Nephron (organoid): ENCODE measurements around the gene DNAH14.
"Not testable (repeated sequence)": the region's sequence is repeated elsewhere in the genome, so short reads cannot be mapped to it uniquely, and the experiment has no call there.

Experiments
- H3K27ac Mint-ChIP-seq, 3 experiments: 2 replicates each; pipeline ENCODE4 v1.8.0; 2020; ENCODE audit warnings: mixed read lengths in 3 of 3, mild to moderate bottlenecking in 2 of 3, moderate library complexity in 1 of 3
- H3K27me3 Mint-ChIP-seq: 2 replicates; pipeline ENCODE4 v1.8.0; 2021; ENCODE audit warnings: low read depth, mild to moderate bottlenecking, moderate library complexity, mixed read lengths
- H3K36me3 Mint-ChIP-seq: 2 replicates; pipeline ENCODE4 v1.8.0; 2020; ENCODE audit warnings: low read depth, mixed read lengths
- H3K4me1 Mint-ChIP-seq: 2 replicates; pipeline ENCODE4 v1.8.0; 2020; ENCODE audit warnings: mixed read lengths
- H3K4me3 Mint-ChIP-seq, 3 experiments: 2 replicates each; pipeline ENCODE4 v1.8.0; 2020; ENCODE audit warnings: mild to moderate bottlenecking in 3 of 3, mixed read lengths in 3 of 3, moderate library complexity in 2 of 3
- H3K9me3 Mint-ChIP-seq: 2 replicates; pipeline ENCODE4 v1.8.0; 2020; ENCODE audit warnings: mixed read lengths
- CTCF ChIP-seq, 3 experiments: fragments of 200-600 bp; sonication (generic); IDR thresholded peaks; one replicate each; pipeline ENCODE4 v1.5.0; 2021; ENCODE audit warnings: antibody characterized with exemption in 3 of 3; ENCODE audit not compliant: unreplicated experiment in 3 of 3

The DNAH14 gene

GRCh38 chr1:224928906-224929305, 569 bp upstream of the DNAH14 start:
- Mint-ChIP-seq H3K36me3 (peaks cover 28% of the 10 kb centered on the region), H3K4me3 (peak overlapping the region; percentile 86 to 90 (median 88)), H3K27ac (peak overlapping the region; percentile 53 to 89 (median 81))

GRCh38 chr1:224931605-224932004, 2.1 kb downstream of the DNAH14 start:
- Mint-ChIP-seq H3K27me3 (no peaks in the 10 kb centered on the region), H3K9me3 (peaks cover 54% of the 10 kb centered on the region), H3K27ac (no peak overlapping the region), H3K4me1 (no peaks in the 10 kb centered on the region), H3K4me3 (peak overlapping the region in 2 of 3 experiments; percentile 20 to 53), H3K36me3 (peaks cover 51% of the 10 kb centered on the region)
- no peak for TF ChIP-seq CTCF (IDR thresholded peaks at IDR 0.05; ENCODE audit: unreplicated experiment in 3 of 3)

More at GRCh38 chr1:224928906-224929305, 569 bp upstream of the DNAH14 start:
- no peaks in the 10 kb centered on the region for H3K27me3 Mint-ChIP-seq
- H3K4me1 Mint-ChIP-seq = no peaks in the 10 kb centered on the region
- peaks cover 29% of the 10 kb centered on the region for H3K9me3 Mint-ChIP-seq
- no peak for TF ChIP-seq CTCF (IDR thresholded peaks at IDR 0.05; ENCODE audit: unreplicated experiment in 3 of 3)

- H3K27me3 Mint-ChIP-seq = no peaks in the 10 kb centered on the region
- H3K9me3 Mint-ChIP-seq = peaks cover 63% of the 10 kb centered on the region
- H3K4me3 Mint-ChIP-seq = peak overlapping the region in 1 of 3 experiments; percentile 43
- TF ChIP-seq CTCF (IDR thresholded peaks at IDR 0.05; ENCODE audit: unreplicated experiment in 3 of 3) = no peak
- no peak overlapping the region for H3K27ac Mint-ChIP-seq
- H3K4me1 Mint-ChIP-seq = no peaks in the 10 kb centered on the region
- H3K36me3 Mint-ChIP-seq = peaks cover 61% of the 10 kb centered on the region
Observed at GRCh38 chr1:224932607-224933249, 3.3 kb downstream of the DNAH14 start.

GRCh38 chr1:224933584-224933983, 4.1 kb downstream of the DNAH14 start:
- Mint-ChIP-seq H3K27me3 (no peaks in the 10 kb centered on the region), H3K9me3 (peaks cover 70% of the 10 kb centered on the region), H3K27ac (no peak overlapping the region), H3K4me1 (no peaks in the 10 kb centered on the region), H3K4me3 (no peak overlapping the region), H3K36me3 (peaks cover 67% of the 10 kb centered on the region)
- TF ChIP-seq CTCF (IDR thresholded peaks at IDR 0.05; ENCODE audit: unreplicated experiment in 3 of 3) = no peak

GRCh38 chr1:224938652-224939051, 9.2 kb downstream of the DNAH14 start:
- H3K4me1 Mint-ChIP-seq = no peaks in the 10 kb centered on the region
- no peak overlapping the region for H3K27ac Mint-ChIP-seq
- no peak for TF ChIP-seq CTCF (IDR thresholded peaks at IDR 0.05; ENCODE audit: unreplicated experiment in 3 of 3)
- peaks cover 64% of the 10 kb centered on the region for H3K36me3 Mint-ChIP-seq
- H3K4me3 Mint-ChIP-seq = no peak overlapping the region
- no peaks in the 10 kb centered on the region for H3K27me3 Mint-ChIP-seq
- peaks cover 72% of the 10 kb centered on the region for H3K9me3 Mint-ChIP-seq

- no peak overlapping the region for H3K27ac Mint-ChIP-seq
- no peak for TF ChIP-seq CTCF (IDR thresholded peaks at IDR 0.05; ENCODE audit: unreplicated experiment in 3 of 3)
- peaks cover 71% of the 10 kb centered on the region for H3K9me3 Mint-ChIP-seq
- H3K27me3 Mint-ChIP-seq = no peaks in the 10 kb centered on the region
- no peaks in the 10 kb centered on the region for H3K4me1 Mint-ChIP-seq
- H3K36me3 Mint-ChIP-seq = peaks cover 55% of the 10 kb centered on the region
- H3K4me3 Mint-ChIP-seq = no peak overlapping the region
Observed at GRCh38 chr1:224939844-224940425, 10.5 kb downstream of the DNAH14 start.

GRCh38 chr1:224940735-224941134, 11.3 kb downstream of the DNAH14 start:
- H3K9me3 Mint-ChIP-seq = peaks cover 71% of the 10 kb centered on the region
- not testable (repeated sequence) for H3K27me3 Mint-ChIP-seq, H3K4me1 Mint-ChIP-seq, H3K27ac Mint-ChIP-seq, H3K4me3 Mint-ChIP-seq
- H3K36me3 Mint-ChIP-seq = peaks cover 58% of the 10 kb centered on the region

- H3K27ac Mint-ChIP-seq, H3K4me1 Mint-ChIP-seq, H3K4me3 Mint-ChIP-seq, H3K27me3 Mint-ChIP-seq: not testable (repeated sequence)
- peaks cover 49% of the 10 kb centered on the region for H3K9me3 Mint-ChIP-seq
- H3K36me3 Mint-ChIP-seq = peaks cover 41% of the 10 kb centered on the region
Observed at GRCh38 chr1:224945651-224946348, 16.3 kb downstream of the DNAH14 start.
